GM19043 (cell line): Measurements from ENCODE around the gene GFAP.

Experiments used
- ATAC-seq: cut with Tn5 transposase; IDR thresholded peaks from one replicate; pipeline ENCODE4 v1.9.1; 2021; ENCODE audit warnings: low read depth; ENCODE audit not compliant: unreplicated experiment

Gene GFAP

GRCh38 chr17:44867841-44868240 lies 47.5 kb downstream of the GFAP start:
- no peak for ATAC-seq

GRCh38 chr17:44865931-44866330 lies 49.4 kb downstream of the GFAP start:
- ATAC-seq = no peak

- no peak for ATAC-seq
Observed at GRCh38 chr17:44865231-44865660, 50.1 kb downstream of the GFAP start.

GRCh38 chr17:44864831-44865230 lies 50.5 kb downstream of the GFAP start:
- ATAC-seq = no peak

- no peak for ATAC-seq
Observed at GRCh38 chr17:44863061-44863918, 52.0 kb downstream of the GFAP start.

- no peak for ATAC-seq
Observed at GRCh38 chr17:44862278-44862914, 52.9 kb downstream of the GFAP start.

- ATAC-seq = no peak
Observed at GRCh38 chr17:44859701-44860100, 55.6 kb downstream of the GFAP start.

GRCh38 chr17:44854192-44854591 lies 61.1 kb downstream of the GFAP start:
- no peak for ATAC-seq
